NCI-H2029 treated with DMSO at 0.1 percent for 48 hours (cell line): ENCODE results near the gene THAP4.
"Not testable (repeated sequence)": the region's sequence is repeated elsewhere in the genome, so short reads cannot be mapped to it uniquely, and the experiment has no call there.

Experiments used
- DNase-seq: peaks from one replicate; lab custom pipeline; 2025; lab: John Stamatoyannopoulos, UW

The THAP4 gene

DNA sequence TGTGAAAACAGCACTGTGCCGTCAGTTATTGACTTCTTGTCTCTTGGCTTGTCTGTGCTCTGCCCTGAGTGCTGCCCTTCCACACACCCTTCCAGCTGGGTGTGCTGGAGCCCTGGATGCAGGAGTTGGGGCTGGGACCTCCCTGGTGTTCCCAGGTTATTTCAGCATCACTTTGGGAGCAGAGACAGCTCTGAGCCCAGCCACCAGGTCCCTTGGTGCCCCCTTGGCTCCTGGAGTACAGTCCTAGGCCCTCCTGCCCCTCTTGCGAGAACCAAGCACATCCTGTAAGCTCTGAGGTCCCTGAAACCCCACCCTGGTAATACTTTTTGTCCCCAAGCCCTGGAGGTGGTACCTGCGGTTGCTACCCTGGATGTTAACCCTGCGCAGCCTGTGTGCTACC is 54.2 kb downstream of the THAP4 start:
- DNase-seq, result no peak

DNA sequence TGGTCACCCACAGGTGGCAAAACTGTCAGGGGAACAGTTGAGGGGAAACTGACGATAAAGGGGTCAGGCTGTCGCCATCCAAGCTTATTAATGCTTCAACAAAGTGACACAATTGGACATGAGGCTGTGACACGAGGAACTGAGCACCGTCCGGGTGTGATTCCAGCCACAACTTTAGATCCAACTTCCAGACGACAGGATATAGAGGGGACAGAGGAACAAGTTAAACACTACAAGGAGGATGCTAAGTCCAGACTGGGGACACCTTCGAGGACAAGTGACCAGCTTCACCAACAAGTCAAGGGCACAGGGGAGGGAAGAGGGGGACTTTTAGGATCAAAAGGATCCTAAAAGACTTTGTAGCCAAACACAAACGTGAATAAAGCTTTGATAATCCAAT is 54.6 kb downstream of the THAP4 start:
- no peak for DNase-seq

DNA sequence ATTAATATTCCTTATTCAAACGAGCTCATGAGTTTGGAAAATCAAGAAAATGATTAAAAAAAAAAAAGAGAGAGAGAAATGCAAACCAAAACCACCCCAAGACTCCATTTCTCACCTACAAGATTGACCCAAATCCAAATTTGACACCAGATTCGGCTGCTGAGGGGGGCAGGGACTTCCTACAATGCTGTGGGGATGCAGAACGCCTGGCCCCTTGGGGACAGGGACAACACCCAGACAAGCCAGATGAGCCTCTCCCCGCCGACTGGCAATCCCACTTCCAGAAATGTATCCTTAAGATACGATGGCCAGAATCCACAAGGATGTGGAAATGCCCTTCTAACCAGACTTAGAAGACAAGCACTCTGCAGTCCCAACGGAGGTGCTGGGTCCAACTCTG is 57.7 kb downstream of the THAP4 start:
- no peak for DNase-seq

DNA sequence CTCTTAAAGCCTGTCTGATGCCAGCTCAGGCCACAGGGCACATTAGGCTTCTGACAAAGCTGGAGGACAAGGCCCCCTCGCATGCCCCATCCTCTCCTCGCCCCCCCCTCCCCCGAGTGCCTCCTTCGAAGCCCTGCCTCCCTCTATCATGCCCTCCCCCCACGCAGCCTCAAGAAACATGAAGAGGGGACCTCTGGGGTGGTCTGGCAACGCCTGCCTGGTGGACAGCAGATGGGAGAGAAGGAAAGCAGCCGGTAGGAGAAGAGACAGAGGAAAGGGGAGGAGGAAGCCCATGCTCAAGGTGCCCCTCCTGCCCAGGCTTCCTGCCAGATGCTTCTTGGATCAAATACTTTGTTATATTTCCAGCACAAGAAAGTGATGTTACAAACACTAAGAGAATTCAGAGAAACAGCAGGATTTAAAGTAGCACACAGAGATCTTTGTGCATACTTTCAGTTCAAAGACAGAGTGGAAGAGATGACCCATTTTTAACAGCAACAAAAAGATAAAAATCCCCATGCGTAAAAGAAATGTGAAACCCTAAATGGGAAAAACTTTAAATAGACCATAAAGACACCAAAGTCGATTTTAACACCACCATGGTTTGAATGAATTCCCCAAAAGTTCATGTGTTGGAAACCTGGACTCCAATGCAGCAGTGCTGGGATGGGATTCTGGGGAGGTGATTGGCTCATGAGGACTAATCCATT is 59.4 kb downstream of the THAP4 start:
- DNase-seq, result no peak

DNA sequence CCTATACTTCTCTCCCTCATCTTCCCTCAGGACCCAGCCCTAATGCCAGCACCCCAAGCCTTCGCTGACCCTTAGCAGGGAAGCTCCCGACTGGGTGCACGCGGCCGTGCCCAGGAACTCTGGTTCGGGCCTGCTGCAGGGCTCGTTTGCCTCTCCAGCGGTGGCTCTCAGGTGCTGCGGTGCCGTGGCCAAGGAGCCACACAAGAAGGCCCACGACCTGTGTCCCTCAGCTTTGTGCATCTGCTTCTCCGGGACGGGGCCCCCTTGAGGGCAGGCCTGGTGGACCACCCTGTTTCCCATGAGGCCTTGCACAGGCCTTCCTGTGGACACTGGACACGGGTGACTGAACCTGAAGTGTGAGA is 60.7 kb downstream of the THAP4 start:
- DNase-seq, result no peak

DNA sequence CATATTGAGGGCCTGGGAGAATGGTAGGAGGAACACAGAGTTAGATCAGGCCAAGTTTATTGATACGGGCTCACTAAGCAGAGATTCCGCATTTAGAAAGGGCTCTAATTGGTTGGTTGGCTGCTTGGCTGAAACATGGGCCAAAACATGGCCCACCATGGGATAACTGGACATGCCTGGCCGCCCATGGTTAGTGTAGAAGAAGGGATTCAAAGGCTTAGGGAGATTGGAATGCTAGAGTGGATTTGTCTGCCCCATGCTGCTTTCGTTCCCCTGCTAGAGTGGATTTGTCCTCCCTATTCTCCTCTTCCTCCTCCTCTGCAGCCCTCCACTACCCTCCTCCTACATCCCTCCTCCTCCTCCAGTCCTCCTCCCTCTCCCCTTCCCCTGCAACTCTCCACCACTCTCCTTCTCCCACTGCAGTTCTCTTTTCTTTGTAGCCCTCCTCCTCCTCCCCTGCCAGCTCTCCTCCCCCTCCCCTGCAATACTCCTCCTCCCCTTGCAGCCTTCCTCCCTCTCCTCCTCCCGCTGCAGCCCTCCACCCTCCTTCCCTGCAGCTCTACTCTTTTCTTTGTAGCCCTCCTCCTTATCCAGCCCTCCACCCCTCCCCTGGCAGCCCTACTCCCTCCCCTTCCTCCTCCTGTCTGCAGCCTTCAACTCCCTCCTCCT is 61.2 kb downstream of the THAP4 start:
- no peak for DNase-seq

DNA sequence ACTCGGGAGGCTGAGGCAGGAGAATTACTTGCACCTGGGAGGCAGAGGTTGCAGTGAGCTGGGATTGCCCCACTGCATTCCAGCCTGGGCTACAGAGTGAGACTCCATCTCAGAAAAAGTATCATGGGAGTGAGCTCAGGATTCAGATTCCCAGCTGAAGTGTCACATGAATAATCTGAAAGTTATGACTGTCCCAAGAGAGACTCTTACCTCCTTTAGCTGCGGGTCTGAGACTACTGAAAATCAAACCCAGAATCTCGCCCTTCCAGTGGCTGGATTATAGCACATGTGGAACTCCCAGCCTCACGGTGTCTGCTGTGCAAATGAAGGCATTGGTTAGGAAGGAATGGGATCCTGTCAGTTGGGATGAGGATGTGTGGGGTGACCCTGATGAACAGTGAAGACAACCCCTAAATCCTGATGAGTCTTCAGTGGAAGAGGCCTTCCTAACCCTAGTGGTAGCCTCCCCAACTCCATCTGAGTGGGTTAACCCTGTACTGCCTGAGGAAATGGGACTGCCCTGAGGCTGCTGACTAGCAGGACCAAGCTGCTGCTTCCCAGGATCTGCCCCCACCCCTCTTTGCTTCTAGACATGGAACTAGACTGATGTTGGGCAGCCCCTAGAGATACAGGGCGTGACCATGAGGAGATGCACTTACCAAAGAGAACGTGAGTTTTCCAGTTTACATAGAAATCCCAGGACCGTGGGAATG is 61.9 kb downstream of the THAP4 start:
- DNase-seq, result no peak

DNA sequence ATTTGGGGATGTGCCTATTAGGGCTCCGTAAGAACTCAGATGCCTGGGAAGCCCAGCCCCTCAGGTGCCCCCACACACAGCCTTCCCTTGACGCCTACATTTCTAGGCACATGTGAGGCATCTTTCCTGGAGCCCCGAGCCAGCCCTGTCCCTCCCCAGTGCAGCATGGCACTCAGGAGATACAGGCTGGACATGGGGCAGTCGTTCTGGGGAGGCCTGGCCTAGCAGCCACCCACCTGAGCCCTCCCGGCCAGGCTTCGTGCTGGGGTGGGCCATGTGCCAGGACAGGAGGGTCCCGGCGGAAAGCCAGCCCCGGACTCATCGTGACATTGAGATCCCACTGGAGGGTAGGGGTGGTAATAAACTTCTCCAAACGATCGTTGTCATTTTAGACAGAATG is 63.2 kb downstream of the THAP4 start:
- no peak for DNase-seq

DNA sequence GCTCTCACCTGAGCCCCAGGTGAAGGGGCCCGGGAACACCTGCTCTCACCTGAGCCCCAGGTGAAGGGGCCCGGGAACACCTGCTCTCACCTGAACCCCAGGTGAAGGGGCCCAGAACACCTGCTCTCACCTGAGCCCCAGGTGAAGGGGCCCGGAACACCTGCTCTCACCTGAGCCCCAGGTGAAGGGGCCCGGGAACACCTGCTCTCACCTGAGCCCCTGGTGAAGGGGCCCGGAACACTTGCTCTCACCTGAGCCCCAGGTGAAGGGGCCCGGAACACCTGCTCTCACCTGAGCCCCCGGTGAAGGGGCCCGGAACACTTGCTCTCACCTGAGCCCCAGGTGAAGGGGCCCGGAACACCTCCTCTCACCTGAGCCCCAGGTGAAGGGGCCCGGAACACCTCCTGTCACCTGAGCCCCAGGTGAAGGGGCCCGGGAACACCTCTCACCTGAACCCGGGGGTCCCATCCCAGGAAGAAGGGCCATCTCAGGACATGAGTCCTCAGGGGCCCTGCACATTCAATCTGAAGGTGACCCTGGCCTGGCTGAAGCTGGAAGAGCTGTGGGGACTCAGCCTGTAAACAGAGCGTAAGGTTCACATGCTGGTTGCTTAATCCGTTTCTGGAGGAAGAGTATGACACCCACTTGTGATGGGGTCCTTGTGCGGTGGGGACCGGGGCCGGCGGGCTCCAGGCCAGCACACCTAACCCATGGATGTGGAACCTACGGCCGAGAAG is 63.9 kb downstream of the THAP4 start:
- not testable (repeated sequence) for DNase-seq

DNA sequence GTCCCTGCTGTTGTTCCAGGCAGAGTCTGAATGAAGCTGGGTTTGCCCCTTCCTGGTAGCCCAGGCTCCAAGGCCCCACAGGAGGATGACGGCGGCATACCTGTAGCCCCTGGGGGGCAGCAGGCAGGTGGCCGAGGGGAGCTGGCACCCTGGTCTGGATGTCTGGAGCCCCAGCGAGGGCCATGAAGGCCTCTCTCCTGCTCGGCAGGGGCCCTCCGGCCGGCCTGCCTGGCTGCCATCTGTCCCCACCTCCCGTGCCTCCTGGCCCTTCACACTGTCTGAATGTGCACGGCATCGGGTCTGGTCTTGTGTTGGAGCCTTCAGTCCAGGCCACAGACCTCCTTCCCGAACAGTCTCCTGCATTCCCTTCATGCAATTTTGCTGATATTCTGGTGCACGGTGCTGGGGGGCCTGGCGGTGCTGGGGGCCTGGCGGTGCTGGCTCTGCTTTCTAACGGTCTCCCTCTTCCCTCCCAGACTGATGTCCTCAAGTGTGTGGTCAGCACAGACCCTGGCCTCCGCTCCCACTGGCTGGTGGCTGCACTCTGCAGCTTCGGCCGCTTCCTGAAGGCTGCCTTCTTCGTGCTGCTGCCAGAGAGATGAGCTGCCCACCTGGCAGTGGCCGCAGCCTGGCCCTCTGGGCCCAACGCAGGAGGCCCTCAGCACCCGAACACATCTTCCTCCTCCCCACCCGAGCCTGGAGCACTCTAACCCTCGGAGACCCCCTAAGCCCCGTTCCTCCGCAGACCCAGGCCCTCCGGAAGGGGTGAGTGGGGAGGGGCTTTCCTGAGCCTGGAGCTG is 64.9 kb downstream of the THAP4 start:
- no peak for DNase-seq

DNA sequence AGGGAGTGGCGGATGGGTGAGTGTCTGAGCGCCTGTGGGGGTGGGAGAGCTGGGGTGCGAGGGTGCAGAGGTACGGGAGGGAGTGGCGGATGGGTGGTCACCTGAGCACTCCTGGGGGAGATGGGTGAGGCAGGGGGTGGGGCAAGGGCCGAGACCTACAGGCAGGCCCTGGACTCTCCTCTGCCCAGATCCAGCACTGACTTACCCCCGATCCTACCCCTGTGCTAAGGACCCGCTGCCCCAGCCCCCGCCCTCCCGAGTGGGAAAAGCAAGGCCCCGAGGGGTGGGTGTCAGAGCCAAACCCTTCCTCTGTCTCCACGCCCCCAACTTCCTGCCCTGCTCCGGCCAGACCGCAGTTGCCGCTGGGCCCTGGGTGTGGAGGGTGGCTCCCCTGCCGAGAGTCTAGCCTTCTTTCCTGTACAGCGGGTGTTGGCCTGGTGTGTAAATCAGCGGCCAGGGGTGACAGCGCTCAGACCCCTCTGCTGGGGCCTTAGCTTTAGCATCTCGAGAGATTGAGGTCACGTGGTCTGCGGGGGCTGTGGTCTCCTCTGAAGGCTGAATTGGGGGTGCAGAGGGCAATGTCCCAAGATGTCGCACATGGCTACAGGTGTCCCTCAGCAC is 65.9 kb downstream of the THAP4 start:
- DNase-seq, result no peak

DNA sequence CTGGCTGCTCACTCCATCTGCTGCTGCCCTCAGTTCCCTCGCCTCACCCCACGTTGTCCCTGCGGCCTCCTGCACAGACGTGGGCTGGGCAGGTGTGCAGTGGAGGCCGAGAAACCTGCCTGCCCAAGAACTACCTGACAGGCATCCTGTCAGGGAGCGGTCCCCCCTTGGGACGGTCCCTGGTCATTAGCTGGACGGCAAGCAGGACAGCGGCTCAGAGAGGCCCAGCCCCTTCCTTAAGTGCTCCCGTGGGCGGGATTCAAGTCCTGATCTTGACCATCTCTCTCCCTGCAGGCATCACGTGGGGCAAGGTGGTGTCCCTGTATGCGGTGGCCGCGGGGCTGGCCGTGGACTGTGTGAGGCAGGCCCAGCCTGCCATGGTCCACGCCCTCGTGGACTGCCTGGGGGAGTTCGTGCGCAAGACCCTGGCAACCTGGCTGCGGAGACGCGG is 67.1 kb downstream of the THAP4 start:
- DNase-seq, result no peak

DNA sequence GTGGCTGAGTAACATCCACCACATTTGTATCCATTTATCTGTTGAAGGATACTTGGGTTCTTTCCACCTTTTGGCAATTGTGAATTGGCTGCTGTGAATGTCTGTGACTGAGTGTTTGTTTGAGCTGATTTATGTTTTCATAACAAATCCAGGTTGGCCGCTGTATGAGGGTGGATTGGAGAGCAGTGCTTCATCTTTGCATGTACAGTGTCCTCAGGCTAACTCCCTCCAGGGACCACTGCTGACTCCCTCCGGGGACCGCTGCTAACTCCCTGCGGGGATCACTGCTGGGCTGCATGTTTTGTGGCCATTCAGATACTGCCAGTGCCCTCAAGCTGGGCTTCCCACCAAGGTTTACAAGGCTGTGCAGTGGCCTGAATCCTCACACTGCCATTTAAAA is 68.2 kb downstream of the THAP4 start:
- DNase-seq, result peak; percentile 73

DNA sequence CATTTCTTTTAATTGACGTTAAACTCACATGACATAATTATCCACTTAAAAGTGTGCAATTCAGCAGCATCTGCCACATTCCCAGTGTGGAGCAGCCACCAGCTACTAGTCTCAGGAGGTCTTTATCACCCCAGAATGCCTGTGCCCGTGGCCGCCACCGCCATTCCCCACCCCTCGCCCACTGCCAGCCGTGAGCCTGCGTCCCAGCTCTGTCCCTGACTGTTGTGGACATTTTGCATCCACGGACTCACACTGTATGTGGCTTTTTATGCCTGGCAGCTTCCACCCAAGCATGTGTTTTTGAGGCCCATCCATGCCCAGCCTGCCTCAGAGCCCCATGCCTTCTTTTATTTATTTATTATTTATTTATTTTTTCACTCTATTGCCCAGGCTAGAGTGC is 69.2 kb downstream of the THAP4 start:
- DNase-seq, result no peak

DNA sequence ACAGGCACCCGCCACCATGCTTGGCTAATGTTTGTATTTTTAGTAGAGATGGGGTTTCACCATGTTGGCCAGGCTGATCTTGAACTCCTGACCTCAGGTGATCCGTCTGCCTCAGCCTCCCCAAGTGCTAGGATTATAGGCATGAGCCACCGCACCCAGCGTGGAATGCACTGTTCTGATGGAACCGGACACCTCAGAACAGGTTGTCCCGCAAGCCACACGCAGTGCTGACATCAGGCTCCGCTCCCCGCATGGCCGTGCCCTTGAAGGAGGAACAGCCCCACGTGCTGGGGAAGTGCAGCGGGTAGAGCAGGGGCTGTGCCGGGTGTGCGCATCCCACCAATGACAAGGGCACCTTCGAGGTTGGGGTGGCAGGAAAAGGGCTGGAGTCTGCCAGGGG is 69.7 kb downstream of the THAP4 start:
- not testable (repeated sequence) for DNase-seq

DNA sequence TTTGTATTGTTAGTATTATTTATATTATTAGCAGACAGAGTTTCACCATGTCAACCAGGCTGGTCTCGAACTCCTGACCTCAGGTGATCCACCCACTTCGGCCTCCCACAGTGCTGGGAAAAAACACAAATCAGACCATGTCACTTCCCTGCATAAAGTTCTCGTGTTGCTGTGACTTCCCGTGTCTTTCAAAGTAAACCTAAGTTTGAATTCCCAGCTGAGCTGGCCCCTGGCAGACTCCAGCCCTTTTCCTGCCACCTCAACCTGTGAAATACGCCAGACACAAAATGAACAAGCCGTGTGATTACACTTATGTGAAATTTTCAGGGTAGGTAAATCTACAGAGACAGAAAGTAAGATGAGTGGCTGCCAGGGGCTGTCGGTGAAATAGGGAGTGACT is 70.5 kb downstream of the THAP4 start:
- no peak for DNase-seq

DNA sequence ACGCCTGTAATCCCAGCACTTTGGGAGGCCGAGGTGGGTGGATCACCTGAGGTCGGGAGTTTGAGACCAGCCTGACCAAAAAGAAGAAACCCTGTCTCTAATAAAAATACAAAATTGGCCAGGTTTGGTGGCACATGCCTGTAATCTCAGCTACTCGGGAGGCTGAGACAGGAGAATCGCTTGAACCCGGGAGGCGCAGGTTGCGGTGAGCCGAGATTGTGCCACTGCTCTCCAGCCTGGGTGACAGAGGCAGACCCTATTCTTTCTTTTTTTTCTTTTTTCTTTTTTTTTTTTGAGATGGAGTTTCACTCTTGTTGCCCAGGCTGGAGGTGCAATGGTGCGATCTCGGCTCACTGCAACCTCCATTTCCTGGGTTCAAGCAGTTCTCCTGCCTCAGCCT is 70.9 kb downstream of the THAP4 start:
- not testable (repeated sequence) for DNase-seq

DNA sequence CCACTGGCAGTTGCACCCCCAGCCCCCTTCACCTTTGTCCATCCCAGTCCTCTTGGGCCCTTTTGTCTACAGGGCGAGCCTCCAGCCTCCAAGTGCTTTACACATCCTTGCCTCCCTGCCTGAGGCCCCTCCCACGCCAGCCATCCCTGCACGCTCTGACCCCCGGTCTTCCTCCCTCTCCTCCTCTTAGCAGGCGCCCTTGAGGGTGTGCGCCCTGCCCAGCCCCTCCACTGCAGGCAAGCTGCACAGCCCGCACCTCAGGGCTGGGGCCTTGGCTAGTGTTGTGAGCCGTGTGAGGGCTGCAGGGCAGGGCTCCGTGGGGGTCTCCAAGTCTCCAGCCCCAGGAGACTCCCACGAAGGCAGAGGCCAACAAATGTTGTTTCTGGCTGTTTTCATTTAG is 71.5 kb downstream of the THAP4 start:
- no peak for DNase-seq

DNA sequence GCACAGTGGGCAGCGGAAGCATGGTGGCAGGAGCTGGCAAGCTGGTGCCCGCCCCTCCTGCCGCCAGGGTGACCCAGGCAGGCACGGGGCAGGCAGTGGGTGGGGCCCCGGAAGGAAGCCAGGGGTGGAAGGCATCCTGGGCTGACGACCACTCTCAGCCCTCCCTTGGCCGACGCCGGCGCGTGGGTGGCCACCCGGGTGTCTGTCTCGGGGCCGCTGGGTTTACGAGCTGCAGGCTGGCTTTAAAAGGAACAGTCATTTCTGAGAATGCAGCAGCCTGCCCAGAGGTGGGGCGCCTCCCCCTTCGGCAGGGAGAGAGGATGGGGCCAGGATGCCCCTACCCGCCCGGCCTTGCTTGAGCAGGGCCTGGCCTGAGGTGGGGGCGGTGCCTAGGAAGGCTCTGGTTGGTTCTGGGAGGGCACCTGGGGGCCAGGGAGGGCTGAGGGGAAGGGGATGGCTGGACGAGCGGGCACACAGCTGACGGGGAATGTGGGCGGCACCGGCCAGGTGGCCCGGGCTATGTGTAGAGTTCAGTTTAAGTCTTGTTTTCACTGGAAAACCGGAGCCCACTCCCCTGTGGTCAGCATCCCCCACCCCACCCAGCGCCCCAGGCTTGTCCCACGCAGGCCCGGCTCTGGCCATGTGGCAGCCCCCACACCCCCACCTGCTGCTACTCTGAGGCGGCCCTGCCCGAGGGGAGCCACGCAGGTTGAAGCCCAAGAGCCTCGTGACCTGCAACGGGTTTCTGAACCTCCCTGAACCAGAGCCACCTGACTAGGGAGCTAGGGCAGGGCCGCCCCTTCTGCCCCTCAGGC is 72.2 kb downstream of the THAP4 start:
- no peak for DNase-seq

DNA sequence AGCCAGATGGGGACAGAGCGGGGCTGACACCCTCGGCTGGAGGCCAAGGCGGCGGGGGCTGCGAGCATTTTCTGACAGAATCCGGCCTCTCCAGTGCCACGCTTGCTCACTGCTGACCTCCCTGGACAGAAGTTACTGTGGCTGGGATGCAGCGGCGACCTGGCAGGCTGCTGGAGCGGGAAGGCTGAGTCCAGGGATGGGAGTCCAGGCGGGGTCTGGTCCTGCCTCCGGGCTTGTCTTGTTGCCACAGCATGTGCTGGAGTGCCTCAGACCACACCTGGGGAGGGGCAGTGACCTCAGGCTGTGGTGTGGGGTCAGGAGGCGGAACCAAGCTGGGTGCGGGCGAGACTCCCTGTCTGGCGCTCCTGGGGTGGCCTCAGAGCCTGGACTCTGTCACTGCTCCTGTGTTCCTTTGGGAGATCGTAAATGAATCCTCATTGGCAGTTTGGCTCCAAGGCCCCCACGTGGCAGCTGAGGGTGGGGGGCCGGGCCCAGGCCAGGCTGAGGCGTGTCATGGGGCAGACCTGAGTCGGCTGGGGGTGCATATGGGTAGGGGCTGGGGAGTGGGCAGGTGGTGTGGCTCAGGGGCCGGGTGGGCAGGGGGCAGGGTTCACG is 72.9 kb downstream of the THAP4 start:
- DNase-seq, result no peak
